Psoas muscle (tissue), 8 donors: ENCODE measurements around the gene RDM1. TPM values are rescaled to one million over a fixed set of nuclear protein-coding genes. Genes with fewer than 3 reads are reported as not detected.

Experiments used
- ATAC-seq, 4 donors: fragments of 200-7000 bp; cut with Tn5 transposase; one replicate each; pipeline ENCODE4 v1.9.1; 2020; ENCODE audit warnings: moderate library complexity in 3 of 4, mild to moderate bottlenecking in 2 of 4
- DNase-seq, 2 donors: peaks; one replicate each; pipeline ENCODE4 v3.0.0-alpha.2; 2020
- H3K27ac ChIP-seq: fragments of 200-600 bp; one replicate; pipeline ENCODE4 v1.8.0; 2022
- H3K27me3 ChIP-seq, 3 donors: fragments of 200-600 bp in 1 of 3; one replicate each; pipeline versions ENCODE4 v1.6.1 to v1.8.0; 2013 to 2022; ENCODE audit warnings: low read length in 2 of 3, mild to moderate bottlenecking in 2 of 3, moderate library complexity in 1 of 3; ENCODE audit not compliant: insufficient read depth in 3 of 3
- H3K36me3 ChIP-seq, 2 donors: fragments of 200-600 bp in 1 of 2; one replicate each; pipeline versions ENCODE4 v1.6.1 to v1.8.0; 2013 to 2022; ENCODE audit warnings: low read depth in 1 of 2, mild to moderate bottlenecking in 1 of 2, moderate library complexity in 1 of 2; ENCODE audit not compliant: insufficient read depth in 1 of 2
- H3K4me1 ChIP-seq: fragments of 200-600 bp; one replicate; pipeline ENCODE4 v1.8.0; 2022
- H3K4me3 ChIP-seq: fragments of 200-600 bp; one replicate; pipeline ENCODE4 v1.8.0; 2022; ENCODE audit warnings: mild to moderate bottlenecking
- H3K9me3 ChIP-seq: fragments of 200-600 bp; one replicate; pipeline ENCODE4 v1.8.0; 2022
- CTCF ChIP-seq: fragments of 200-600 bp; IDR thresholded peaks from one replicate; pipeline ENCODE4 v1.8.0; 2022; ENCODE audit warnings: antibody characterized with exemption
- WGBS, 3 donors: extraction: QIAGEN DNeasy Blood & Tissue Kit; methylation state at CpG; one replicate each; pipeline versions ENCODE4 v1.1.6 to v1.1.7; 2013; 5-methylcytosine and 5-hydroxymethylcytosine counted together
- intact Hi-C, 2 donors: fragments of 100-400 bp; cut with DNase I; formaldehyde crosslinking; loops; one replicate each; pipeline versions ENCODE4 v1.11.0 to v1.14.2; 2022
- polyA plus RNA-seq, 3 donors: library from polyadenylated mRNA; stranded (reverse); fragments of 200-250 nt; gene quantifications; one replicate each; pipeline ENCODE4 v1.2.3, GENCODE V29; 2013
- total RNA-seq, 4 donors: library from RNA; stranded (reverse); fragmentation: NEBNext Ultra II Directional in 2 of 4; extraction: Animal tissue kit (Norgen Biotek cat#: 25700) in 2 of 4; gene quantifications; one replicate each; pipeline versions ENCODE4 v1.2.1 to v1.2.4, GENCODE V29; 2021 to 2023
- donor health status: healthy with polysubstance abuse.
- donor health status: DM: no; HTN: no; CAD: no; lungs with moderate emphysema.
- donor health status: Bipolar disorder and iron deficiency.
- donor health status: healthy.
- donor health status: DM: yes; HTN: yes; CAD: no.
- donor health status: DM: no; HTN: no; CAD: no.
- donor health status: DM: no; HTN: no; CAD: no.
- donor health status: DM: yes; HTN: yes; CAD: no.

RDM1 gene
- total and polyA plus RNA-seq, 7 donors, result not detected

DNA sequence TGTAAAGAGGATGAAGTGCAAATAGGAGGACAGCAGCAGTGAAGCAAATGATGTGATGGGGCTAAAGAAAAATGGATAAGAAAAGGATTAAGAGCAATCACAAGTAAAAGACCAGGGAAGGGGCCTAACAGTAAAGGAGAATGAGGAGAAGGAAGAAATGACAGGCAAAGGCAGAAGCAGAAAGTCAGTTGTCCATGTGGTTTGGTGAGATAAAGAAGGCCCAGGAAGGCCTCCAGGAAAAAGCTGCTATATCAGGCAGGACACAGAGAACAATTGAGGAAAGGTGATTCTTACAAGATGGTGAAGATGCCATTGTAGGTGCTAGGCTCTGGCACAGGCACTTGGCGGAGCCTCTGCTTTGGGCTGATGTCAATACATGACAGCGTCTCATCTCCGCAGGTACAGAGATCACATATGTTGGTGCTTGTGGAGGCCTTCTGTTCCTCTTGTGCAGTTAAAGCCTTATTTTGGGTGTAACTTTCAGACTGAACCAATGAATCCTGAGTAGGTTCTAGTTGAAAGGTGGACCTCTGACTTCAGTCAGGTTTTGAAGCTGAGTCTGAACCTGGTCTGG is 18.1 kb downstream of the RDM1 start:
- H3K27me3 ChIP-seq, result no peaks in the 10 kb centered on the region
- TF ChIP-seq CTCF, result no peak
- H3K4me1 ChIP-seq, result no peaks in the 10 kb centered on the region
- no peak overlapping the region for H3K27ac ChIP-seq
- DNase-seq (no peak), ATAC-seq (no peak)
- intact Hi-C loops, result no loop called here
- H3K36me3 ChIP-seq, result no peaks in the 10 kb centered on the region
- no peaks in the 10 kb centered on the region for H3K9me3 ChIP-seq
- WGBS, 3 donors, result 95 to 99% (median 97%) methylated on average over 3 of the region's 3 CpGs
- H3K4me3 ChIP-seq, result no peak overlapping the region

- no peak for DNase-seq
- no peak for ATAC-seq
- no peak for TF ChIP-seq CTCF
- intact Hi-C loops, result no loop called here
- Histone ChIP-seq H3K27ac (no peak overlapping the region), H3K4me1 (no peaks in the 10 kb centered on the region), H3K27me3 (no peaks in the 10 kb centered on the region), H3K9me3 (no peaks in the 10 kb centered on the region), H3K4me3 (no peak overlapping the region), H3K36me3 (no peaks in the 10 kb centered on the region)
- 78 to 79% (median 79%) methylated on average over 3 of the region's 3 CpGs for WGBS, 3 donors
Measured at GRCh38 chr17:35909408-35909807, 21.2 kb downstream of the RDM1 start.

DNA sequence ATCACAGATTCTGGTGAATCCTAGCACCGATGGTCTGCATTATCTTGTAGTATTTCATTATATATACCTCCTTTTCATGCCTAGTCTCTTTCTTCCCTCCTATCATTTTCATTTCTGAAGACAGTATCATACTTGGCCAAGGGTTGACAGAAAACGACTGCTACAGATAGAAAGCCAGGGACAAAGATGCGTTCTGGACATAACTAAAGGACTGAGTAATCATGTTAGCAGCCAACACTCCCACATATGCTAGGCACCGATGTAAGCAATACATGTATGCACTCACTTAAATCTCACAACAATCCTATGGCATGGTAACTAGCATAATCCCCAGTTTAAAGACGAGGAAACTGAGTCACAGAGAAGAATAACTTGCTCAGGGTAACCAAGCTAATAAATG is 22.9 kb downstream of the RDM1 start:
- H3K27me3 ChIP-seq, result no peaks in the 10 kb centered on the region
- no peaks in the 10 kb centered on the region for H3K9me3 ChIP-seq

GRCh38 chr17:35906926-35907637 is 23.5 kb downstream of the RDM1 start:
- ATAC-seq, result no peak
- Histone ChIP-seq H3K27ac (no peak overlapping the region), H3K9me3 (no peaks in the 10 kb centered on the region), H3K4me3 (no peak overlapping the region), H3K36me3 (no peaks in the 10 kb centered on the region), H3K4me1 (no peaks in the 10 kb centered on the region), H3K27me3 (no peaks in the 10 kb centered on the region)
- WGBS, 3 donors, result 57 to 66% (median 61%) methylated on average over 3 of the region's 3 CpGs
- intact Hi-C loops, result no loop called here
- DNase-seq, result no peak
- TF ChIP-seq CTCF, result no peak

More for the DNA sequence above, 22.9 kb downstream of the RDM1 start:
- DNase-seq, result no peak
- Histone ChIP-seq H3K4me3 (no peak overlapping the region), H3K27ac (no peak overlapping the region), H3K4me1 (no peaks in the 10 kb centered on the region), H3K36me3 (no peaks in the 10 kb centered on the region)
- ATAC-seq, result no peak
- TF ChIP-seq CTCF, result no peak
- WGBS, 3 donors, result 67 to 72% (median 70%) methylated on average over 5 of the region's 5 CpGs
- intact Hi-C loops, result no loop called here
